A549 (cell line): ENCODE data around the gene KCNN3.

Experiments used
- CBX2 ChIP-seq: fragments of 200-600 bp; sonication (generic); IDR thresholded peaks from 2 replicates; pipeline ENCODE4 v1.6.1; 2016; ENCODE audit warnings: low read depth, mild to moderate bottlenecking, borderline replicate concordance
- CEBPB ChIP-seq, 2 experiments: fragments of >200 bp in 1 of 2; sonication (Bioruptor Twin) in 1 of 2; formaldehyde crosslinking in 1 of 2; IDR thresholded peaks; 2 replicates each; pipeline ENCODE4 v1.6.1; 2012 to 2016
- EP300 ChIP-seq, 2 experiments: fragments of >200 bp; sonication (Bioruptor Twin); formaldehyde crosslinking; IDR thresholded peaks; 2 replicates in 1 of 2; 3 replicates in 1 of 2; pipeline ENCODE4 v1.6.1; 2016 to 2017
- FOSB ChIP-seq: fragments of 250-450 bp; sonication (Bioruptor Pico); IDR thresholded peaks from 2 replicates; pipeline ENCODE4 v1.5.0; 2020; ENCODE audit warnings: mild to moderate bottlenecking, moderate library complexity
- KDM1A ChIP-seq: fragments of 200-600 bp; sonication (generic); IDR thresholded peaks from 2 replicates; pipeline ENCODE4 v1.6.1; 2016; ENCODE audit warnings: low read depth, mild to moderate bottlenecking
- POLR2A ChIP-seq: IDR thresholded peaks from 2 replicates; pipeline ENCODE4 v1.6.1; 2012; ENCODE audit warnings: mild to moderate bottlenecking, low read length
- RNF2 ChIP-seq: fragments of 200-600 bp; sonication (generic); IDR thresholded peaks from 2 replicates; pipeline ENCODE4 v1.6.1; 2016; ENCODE audit warnings: low read depth, mild to moderate bottlenecking, antibody characterized with exemption, moderate library complexity, borderline replicate concordance
- ZC3H11A ChIP-seq: fragments of 450-650 bp; IDR thresholded peaks from 2 replicates; pipeline ENCODE4 v1.6.1; 2014; ENCODE audit warnings: antibody characterized with exemption, mild to moderate bottlenecking
- TF ChIP-seq, protein P1 (sequence below): fragments of 450-650 bp; IDR thresholded peaks from 2 replicates; pipeline ENCODE4 v1.6.1; 2014; ENCODE audit warnings: antibody characterized with exemption
- TF ChIP-seq, protein P2 (sequence below): fragments of 200-600 bp; sonication (generic); IDR thresholded peaks from 2 replicates; pipeline ENCODE4 v1.6.1; 2016; ENCODE audit warnings: antibody characterized with exemption, mild to moderate bottlenecking, moderate library complexity
- TF ChIP-seq, protein P3 (sequence below): fragments of >200 bp; sonication (Bioruptor Twin); formaldehyde crosslinking; IDR thresholded peaks from 3 replicates; pipeline ENCODE4 v1.5.1; 2016
- TF ChIP-seq, protein P4 (sequence below): IDR thresholded peaks from 2 replicates; pipeline ENCODE4 v1.6.1; 2012
- TF ChIP-seq, protein P5 (sequence below): fragments of >200 bp; sonication (Bioruptor Twin); formaldehyde crosslinking; IDR thresholded peaks from 3 replicates; pipeline ENCODE4 v1.6.1; 2016
- TF ChIP-seq, protein P6 (sequence below): IDR thresholded peaks from 2 replicates; pipeline ENCODE4 v1.6.1; 2012; ENCODE audit warnings: low read depth, borderline replicate concordance

DNA sequence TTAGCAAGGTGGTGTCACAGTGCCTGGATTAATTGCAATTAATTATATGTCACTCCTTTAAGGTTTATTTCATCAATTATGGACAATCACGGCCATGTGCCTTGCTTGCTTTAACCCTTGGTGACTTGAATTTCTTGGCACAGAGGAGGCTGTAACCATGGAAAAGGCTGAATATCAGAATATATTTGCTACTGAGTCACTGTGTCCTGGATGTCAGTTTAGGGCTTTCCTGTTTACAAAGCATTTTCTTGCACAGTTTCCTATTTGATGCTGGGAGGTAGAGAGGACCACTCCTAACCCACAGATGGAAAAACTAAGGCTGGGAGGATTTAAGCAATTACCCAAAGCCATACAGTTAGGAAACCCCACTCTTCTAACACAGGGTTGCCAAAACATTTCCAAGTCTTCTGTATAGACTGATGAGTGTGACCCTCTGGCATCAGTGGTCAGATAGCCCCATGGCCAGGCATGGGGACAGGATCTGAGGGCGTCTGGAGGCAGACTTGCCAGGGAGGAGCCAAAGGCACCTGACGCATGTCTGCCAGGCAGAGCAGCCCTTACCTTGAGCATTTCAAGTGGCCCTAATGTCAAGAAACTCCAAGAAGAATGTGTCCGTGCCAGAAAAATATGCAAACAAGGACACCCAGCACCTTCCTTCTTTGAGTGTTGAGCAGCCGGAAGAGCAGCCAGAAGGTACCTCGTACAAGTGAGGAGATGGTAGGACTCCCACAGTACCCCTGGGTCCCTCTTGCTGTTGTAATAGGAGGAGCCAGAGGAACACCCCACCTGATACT, 34.4 kb downstream of the KCNN3 start:
- TF ChIP-seq FOSB (CRISPR knock-in tag): no peak
- TF ChIP-seq, protein P1, sequence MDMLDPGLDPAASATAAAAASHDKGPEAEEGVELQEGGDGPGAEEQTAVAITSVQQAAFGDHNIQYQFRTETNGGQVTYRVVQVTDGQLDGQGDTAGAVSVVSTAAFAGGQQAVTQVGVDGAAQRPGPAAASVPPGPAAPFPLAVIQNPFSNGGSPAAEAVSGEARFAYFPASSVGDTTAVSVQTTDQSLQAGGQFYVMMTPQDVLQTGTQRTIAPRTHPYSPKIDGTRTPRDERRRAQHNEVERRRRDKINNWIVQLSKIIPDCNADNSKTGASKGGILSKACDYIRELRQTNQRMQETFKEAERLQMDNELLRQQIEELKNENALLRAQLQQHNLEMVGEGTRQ: no peak
- TF ChIP-seq KDM1A: no peak
- TF ChIP-seq EP300 (IDR thresholded peaks at IDR 0.05): no peak
- TF ChIP-seq, protein P2, sequence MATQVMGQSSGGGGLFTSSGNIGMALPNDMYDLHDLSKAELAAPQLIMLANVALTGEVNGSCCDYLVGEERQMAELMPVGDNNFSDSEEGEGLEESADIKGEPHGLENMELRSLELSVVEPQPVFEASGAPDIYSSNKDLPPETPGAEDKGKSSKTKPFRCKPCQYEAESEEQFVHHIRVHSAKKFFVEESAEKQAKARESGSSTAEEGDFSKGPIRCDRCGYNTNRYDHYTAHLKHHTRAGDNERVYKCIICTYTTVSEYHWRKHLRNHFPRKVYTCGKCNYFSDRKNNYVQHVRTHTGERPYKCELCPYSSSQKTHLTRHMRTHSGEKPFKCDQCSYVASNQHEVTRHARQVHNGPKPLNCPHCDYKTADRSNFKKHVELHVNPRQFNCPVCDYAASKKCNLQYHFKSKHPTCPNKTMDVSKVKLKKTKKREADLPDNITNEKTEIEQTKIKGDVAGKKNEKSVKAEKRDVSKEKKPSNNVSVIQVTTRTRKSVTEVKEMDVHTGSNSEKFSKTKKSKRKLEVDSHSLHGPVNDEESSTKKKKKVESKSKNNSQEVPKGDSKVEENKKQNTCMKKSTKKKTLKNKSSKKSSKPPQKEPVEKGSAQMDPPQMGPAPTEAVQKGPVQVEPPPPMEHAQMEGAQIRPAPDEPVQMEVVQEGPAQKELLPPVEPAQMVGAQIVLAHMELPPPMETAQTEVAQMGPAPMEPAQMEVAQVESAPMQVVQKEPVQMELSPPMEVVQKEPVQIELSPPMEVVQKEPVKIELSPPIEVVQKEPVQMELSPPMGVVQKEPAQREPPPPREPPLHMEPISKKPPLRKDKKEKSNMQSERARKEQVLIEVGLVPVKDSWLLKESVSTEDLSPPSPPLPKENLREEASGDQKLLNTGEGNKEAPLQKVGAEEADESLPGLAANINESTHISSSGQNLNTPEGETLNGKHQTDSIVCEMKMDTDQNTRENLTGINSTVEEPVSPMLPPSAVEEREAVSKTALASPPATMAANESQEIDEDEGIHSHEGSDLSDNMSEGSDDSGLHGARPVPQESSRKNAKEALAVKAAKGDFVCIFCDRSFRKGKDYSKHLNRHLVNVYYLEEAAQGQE: no peak
- TF ChIP-seq, protein P3, sequence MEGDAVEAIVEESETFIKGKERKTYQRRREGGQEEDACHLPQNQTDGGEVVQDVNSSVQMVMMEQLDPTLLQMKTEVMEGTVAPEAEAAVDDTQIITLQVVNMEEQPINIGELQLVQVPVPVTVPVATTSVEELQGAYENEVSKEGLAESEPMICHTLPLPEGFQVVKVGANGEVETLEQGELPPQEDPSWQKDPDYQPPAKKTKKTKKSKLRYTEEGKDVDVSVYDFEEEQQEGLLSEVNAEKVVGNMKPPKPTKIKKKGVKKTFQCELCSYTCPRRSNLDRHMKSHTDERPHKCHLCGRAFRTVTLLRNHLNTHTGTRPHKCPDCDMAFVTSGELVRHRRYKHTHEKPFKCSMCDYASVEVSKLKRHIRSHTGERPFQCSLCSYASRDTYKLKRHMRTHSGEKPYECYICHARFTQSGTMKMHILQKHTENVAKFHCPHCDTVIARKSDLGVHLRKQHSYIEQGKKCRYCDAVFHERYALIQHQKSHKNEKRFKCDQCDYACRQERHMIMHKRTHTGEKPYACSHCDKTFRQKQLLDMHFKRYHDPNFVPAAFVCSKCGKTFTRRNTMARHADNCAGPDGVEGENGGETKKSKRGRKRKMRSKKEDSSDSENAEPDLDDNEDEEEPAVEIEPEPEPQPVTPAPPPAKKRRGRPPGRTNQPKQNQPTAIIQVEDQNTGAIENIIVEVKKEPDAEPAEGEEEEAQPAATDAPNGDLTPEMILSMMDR: no peak
- TF ChIP-seq, protein P4, sequence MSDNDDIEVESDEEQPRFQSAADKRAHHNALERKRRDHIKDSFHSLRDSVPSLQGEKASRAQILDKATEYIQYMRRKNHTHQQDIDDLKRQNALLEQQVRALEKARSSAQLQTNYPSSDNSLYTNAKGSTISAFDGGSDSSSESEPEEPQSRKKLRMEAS: no peak
- TF ChIP-seq, protein P5, sequence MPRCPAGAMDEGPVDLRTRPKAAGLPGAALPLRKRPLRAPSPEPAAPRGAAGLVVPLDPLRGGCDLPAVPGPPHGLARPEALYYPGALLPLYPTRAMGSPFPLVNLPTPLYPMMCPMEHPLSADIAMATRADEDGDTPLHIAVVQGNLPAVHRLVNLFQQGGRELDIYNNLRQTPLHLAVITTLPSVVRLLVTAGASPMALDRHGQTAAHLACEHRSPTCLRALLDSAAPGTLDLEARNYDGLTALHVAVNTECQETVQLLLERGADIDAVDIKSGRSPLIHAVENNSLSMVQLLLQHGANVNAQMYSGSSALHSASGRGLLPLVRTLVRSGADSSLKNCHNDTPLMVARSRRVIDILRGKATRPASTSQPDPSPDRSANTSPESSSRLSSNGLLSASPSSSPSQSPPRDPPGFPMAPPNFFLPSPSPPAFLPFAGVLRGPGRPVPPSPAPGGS: no peak
- no peak for TF ChIP-seq CBX2
- TF ChIP-seq POLR2A: no peak
- TF ChIP-seq CEBPB (IDR thresholded peaks at IDR 0.05): no peak
- TF ChIP-seq ZC3H11A: no peak
- TF ChIP-seq, protein P6, sequence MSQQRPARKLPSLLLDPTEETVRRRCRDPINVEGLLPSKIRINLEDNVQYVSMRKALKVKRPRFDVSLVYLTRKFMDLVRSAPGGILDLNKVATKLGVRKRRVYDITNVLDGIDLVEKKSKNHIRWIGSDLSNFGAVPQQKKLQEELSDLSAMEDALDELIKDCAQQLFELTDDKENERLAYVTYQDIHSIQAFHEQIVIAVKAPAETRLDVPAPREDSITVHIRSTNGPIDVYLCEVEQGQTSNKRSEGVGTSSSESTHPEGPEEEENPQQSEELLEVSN: no peak
- TF ChIP-seq RNF2: no peak
